Aorta (tissue), 5 donors: ENCODE results near the gene MORN1. TPM values are rescaled to one million over a fixed set of nuclear protein-coding genes. Genes with fewer than 3 reads are reported as not detected.
"Not testable (repeated sequence)": the region's sequence is repeated elsewhere in the genome, so short reads cannot be mapped to it uniquely, and the experiment has no call there.

Experiments
- ATAC-seq: fragments of 200-7000 bp; cut with Tn5 transposase; one replicate; pipeline ENCODE4 v1.9.1; 2022; ENCODE audit warnings: moderate library complexity; ENCODE audit not compliant: low FRiP score
- DNase-seq, 2 donors: peaks; one replicate each; pipeline ENCODE4 v3.0.0-alpha.2; 2020
- H3K27ac ChIP-seq, 2 donors: one replicate each; pipeline ENCODE4 v1.5.1; 2013; ENCODE audit warnings: low read length in 2 of 2, mild to moderate bottlenecking in 2 of 2, moderate library complexity in 2 of 2, control low read depth in 1 of 2, inconsistent platforms in 1 of 2, low read depth in 1 of 2
- H3K27me3 ChIP-seq, 2 donors: one replicate each; pipeline ENCODE4 v1.6.1; 2013; ENCODE audit warnings: control low read depth in 1 of 2, low read length in 1 of 2, mild to moderate bottlenecking in 1 of 2, moderate library complexity in 1 of 2; ENCODE audit not compliant: insufficient read depth in 2 of 2, control insufficient read depth in 1 of 2
- H3K36me3 ChIP-seq, 2 donors: one replicate each; pipeline ENCODE4 v1.6.1; 2013; ENCODE audit warnings: control low read depth in 1 of 2, low read length in 1 of 2, mild to moderate bottlenecking in 1 of 2; ENCODE audit not compliant: insufficient read depth in 2 of 2, control insufficient read depth in 1 of 2
- H3K4me1 ChIP-seq, 2 donors: one replicate each; pipeline ENCODE4 v1.6.1; 2013; ENCODE audit warnings: low read length in 2 of 2, control low read depth in 1 of 2, mild to moderate bottlenecking in 1 of 2, moderate library complexity in 1 of 2; ENCODE audit not compliant: insufficient read depth in 2 of 2, control insufficient read depth in 1 of 2
- H3K4me3 ChIP-seq, 2 donors: one replicate each; pipeline ENCODE4 v1.5.1; 2013; ENCODE audit warnings: low read length in 2 of 2, control low read depth in 1 of 2, mild to moderate bottlenecking in 1 of 2
- H3K9me3 ChIP-seq: one replicate; pipeline ENCODE4 v1.6.1; 2013; ENCODE audit warnings: mild to moderate bottlenecking, low read length; ENCODE audit not compliant: control insufficient read depth
- WGBS, 2 donors: extraction: QIAGEN DNeasy Blood & Tissue Kit; methylation state at CpG; one replicate each; pipeline ENCODE4 v1.1.7; 2013; 5-methylcytosine and 5-hydroxymethylcytosine counted together
- intact Hi-C, 2 donors: fragments of 100-400 bp; cut with DNase I; formaldehyde crosslinking; loops; one replicate each; pipeline versions ENCODE4 v1.14.2 to v1.15.0; 2022
- polyA plus RNA-seq, 2 donors: library from polyadenylated mRNA; stranded (reverse); fragments of 200-250 nt; gene quantifications; one replicate each; pipeline ENCODE4 v1.2.3, GENCODE V29; 2013
- total RNA-seq, 2 donors: library from RNA; stranded (reverse); fragmentation: NEBNext Ultra II Directional; extraction: Animal tissue kit (Norgen Biotek cat#: 25700); gene quantifications; one replicate each; pipeline ENCODE4 v1.2.1, GENCODE V29; 2021
- donor health status: healthy with polysubstance abuse.
- donor health status: Bipolar disorder and iron deficiency.
- donor health status: DM: no; HTN: no; CAD: no.
- donor health status: DM: no; HTN: no; CAD: no.
- donor health status: DM: yes; HTN: yes; CAD: no.

Gene MORN1
- total and polyA plus RNA-seq, 4 donors = 0.50 to 12.0 (median 6.9) TPM

DNA sequence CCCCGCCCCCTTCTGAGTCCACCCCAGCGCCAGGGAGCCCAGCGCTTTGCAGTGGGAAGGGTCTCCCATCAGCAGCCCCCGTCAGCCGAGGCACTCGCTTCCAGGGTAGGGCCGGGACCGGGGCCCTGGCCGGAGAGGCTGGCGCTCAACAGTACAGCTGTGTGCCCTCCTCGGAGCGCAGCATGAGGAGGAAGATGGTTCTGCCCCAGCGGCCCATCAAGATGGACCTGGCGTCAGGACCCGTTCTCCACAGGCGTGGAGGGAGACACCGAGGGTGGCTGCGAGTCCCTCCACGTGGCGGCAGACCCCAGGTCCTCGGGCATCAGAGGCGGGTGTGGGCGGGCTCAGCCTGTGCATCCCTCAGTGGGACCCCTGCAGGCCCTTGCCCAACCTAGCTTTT, 54.3 kb downstream of the MORN1 start:
- Histone ChIP-seq H3K27me3 (no peaks in the 10 kb centered on the region), H3K4me1 (no peaks in the 10 kb centered on the region), H3K4me3 (no peak overlapping the region), H3K36me3 (no peaks in the 10 kb centered on the region), H3K27ac (no peak overlapping the region), H3K9me3 (no peaks in the 10 kb centered on the region)
- intact Hi-C loops = no loop called here
- 94 to 96% methylated on average over 19 to 23 of the region's 23 CpGs for WGBS, 2 donors
- ATAC-seq (no peak), DNase-seq (no peak)

DNA sequence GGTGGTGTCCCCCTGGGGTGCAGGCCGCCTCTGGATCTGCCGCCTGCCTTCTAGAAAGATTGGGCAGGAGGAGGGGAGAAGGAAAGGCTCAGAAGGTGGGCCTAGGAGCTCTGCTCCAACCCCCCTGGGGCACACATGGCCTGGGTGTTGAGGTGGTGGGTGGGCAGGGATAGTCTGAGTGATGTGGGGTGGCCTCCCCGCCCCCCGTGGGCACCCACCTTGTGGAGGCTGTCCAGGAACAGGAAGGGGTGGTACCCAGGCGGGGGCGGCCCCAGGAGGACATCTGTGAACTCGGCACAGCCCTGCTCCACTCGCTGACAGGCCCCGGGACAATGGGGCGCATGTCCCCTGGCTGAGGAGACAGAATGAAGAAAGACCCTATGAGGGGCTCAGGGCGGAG, 54.9 kb downstream of the MORN1 start:
- H3K9me3 ChIP-seq = no peaks in the 10 kb centered on the region
- intact Hi-C loops = no loop called here
- DNase-seq (no peak), ATAC-seq (no peak)
- no peak overlapping the region for H3K27ac ChIP-seq
- H3K36me3 ChIP-seq = no peaks in the 10 kb centered on the region
- 92% methylated on average over 11 of the region's 11 CpGs for WGBS, 2 donors
- no peaks in the 10 kb centered on the region for H3K27me3 ChIP-seq
- H3K4me1 ChIP-seq = no peaks in the 10 kb centered on the region
- H3K4me3 ChIP-seq = no peak overlapping the region

DNA sequence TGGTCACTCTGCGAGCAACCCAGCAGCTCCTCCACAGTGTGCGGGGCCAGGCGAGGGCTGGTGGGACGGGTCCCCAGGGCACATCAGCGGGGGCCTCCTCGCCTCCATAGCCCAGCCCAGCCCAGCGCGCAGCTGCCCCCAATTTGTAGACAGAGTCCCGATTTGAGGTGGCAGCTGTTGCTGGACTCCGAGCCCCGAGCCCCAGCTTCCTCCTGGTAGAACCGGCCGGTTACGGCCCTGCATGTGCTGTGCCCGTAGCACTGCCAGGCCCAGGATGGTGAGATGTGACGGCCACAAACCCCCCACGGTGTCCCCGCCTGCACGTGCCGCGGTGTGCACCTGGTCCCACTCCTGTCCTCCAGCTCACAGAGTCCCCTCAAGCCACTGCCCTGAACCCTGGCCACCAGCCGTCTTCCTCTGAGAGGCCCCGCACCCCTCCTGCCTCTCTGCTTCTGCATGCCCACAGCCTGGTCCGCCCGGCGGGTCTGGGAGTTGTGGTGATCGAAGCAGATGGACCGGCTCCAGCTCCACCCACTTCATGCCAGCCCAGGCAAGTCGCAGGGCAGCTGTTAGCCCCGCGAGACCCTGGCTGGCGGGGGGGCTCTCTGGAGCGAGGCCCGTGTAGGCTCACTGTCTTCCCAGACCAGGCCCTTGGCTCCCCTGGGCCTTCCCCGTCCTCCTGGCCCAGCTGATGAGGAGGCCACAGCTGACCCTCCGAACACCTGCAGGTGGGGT, 55.5 kb downstream of the MORN1 start:
- H3K9me3 ChIP-seq = no peaks in the 10 kb centered on the region
- no peak overlapping the region for H3K4me3 ChIP-seq
- no peaks in the 10 kb centered on the region for H3K4me1 ChIP-seq
- ATAC-seq (no peak), DNase-seq (no peak)
- no peak overlapping the region for H3K27ac ChIP-seq
- WGBS, 2 donors = 91 to 93% methylated on average over 36 of the region's 36 CpGs
- H3K36me3 ChIP-seq = no peaks in the 10 kb centered on the region
- H3K27me3 ChIP-seq = no peaks in the 10 kb centered on the region
- intact Hi-C loops = no loop called here

DNA sequence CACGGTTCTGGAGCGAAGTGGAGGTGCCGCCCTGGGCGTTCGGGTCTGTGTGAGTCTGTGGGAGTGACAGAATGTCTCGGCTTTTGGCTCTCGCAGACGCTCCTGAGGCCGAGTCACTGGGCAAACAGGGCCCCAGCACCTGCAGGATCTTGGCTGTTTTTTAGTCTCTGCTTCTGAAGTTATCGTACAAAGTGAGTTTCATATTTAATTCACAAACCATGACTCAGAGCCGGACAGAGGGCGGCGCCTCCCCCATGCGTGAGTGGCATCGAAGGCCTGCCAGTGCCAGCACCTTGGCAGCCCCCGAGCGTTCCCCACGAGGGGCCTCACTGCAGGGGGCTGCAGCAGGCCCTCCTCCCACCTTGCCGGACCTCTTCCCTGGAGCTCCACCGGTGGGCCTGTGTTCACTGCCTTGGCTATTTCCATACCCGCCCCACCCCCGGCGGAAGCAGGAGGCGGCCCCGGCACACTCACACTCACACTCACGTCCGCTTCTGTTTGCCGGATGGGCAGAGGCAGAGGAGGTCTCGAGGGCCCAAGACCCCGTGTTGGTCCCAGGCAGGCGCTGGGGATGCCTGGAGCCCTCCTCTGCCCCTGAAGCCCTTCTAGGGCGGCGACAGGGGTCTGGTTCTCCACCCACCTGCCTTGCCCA, 56.3 kb downstream of the MORN1 start:
- intact Hi-C loops = no loop called here
- DNase-seq = no peak
- H3K4me1 ChIP-seq = no peaks in the 10 kb centered on the region
- ATAC-seq = no peak
- no peak overlapping the region for H3K27ac ChIP-seq
- no peaks in the 10 kb centered on the region for H3K27me3 ChIP-seq
- no peaks in the 10 kb centered on the region for H3K9me3 ChIP-seq
- 89% methylated on average over 32 to 33 of the region's 33 CpGs for WGBS, 2 donors
- H3K36me3 ChIP-seq = no peaks in the 10 kb centered on the region
- H3K4me3 ChIP-seq = no peak overlapping the region

DNA sequence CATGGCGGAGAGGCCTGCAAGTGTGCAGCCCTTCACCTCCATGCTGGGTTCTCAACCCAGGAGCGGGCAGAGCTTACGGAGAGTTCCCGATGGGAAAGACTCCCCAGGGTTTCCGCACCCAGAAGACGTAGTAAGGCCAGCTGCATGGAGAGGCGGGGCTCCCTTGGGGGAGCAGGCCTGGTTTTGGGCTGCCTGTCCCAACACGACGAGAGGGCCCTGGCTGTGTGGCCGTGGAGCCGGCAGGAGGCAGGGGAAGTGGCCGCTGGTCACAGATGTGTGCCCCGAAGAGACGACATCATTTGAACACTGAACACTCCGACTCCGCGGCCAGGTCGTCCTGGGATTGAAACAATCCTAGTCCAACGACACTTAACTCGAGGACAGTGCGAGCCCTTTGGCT, 57.0 kb downstream of the MORN1 start:
- no peaks in the 10 kb centered on the region for H3K4me1 ChIP-seq
- no peak for ATAC-seq
- intact Hi-C loops = no loop called here
- 93 to 95% methylated on average over 21 of the region's 21 CpGs for WGBS, 2 donors
- H3K27me3 ChIP-seq = no peaks in the 10 kb centered on the region
- H3K36me3 ChIP-seq = no peaks in the 10 kb centered on the region
- DNase-seq = no peak
- H3K9me3 ChIP-seq = no peaks in the 10 kb centered on the region
- no peak overlapping the region for H3K27ac ChIP-seq
- no peak overlapping the region for H3K4me3 ChIP-seq

DNA sequence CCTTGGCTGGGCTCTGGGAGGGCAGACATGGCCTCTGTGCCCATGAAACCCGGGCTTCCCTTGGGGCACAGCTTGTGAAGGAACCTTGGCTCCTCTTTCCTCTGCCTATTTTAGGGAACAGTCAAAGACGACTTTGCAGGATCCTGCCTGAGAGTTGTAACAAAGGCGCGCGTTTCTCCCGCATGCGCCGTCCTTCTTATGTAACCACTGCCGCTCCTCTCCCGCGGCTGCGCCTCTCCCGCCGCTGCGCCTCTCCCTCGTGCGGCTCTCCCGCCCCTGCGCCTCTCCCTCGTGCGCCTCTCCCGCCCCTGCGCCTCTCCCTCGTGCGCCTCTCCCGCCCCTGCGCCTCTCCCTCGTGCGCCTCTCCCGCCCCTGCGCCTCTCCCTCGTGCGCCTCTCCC, 59.8 kb downstream of the MORN1 start:
- H3K4me1 ChIP-seq, H3K27me3 ChIP-seq, DNase-seq, H3K27ac ChIP-seq, intact Hi-C loops, ATAC-seq, H3K9me3 ChIP-seq, H3K4me3 ChIP-seq, H3K36me3 ChIP-seq: not testable (repeated sequence)
- WGBS, 2 donors = 83 to 90% methylated on average over 19 to 33 of the region's 33 CpGs

DNA sequence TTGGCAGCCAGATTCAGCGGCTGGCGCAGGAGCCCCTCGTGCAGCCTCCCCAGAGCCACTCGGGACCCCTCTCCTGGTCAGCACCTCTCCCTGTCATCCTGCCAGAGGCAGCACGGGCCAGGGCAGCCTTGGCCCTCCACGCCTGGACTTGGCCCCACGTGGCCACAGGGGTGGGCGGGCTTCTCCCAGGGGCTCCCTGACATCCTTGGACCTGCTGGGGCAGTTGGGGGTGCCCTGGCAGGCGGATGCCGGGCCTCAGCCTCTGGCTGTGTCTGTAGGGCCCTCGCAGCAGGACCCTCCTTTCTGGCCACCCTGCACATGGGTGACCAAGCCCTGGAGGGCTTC, 60.2 kb downstream of the MORN1 start:
- intact Hi-C loops = no loop called here
- DNase-seq (no peak), ATAC-seq (peak; percentile 5)
- Histone ChIP-seq H3K27ac (no peak overlapping the region), H3K36me3 (no peaks in the 10 kb centered on the region), H3K27me3 (no peaks in the 10 kb centered on the region), H3K9me3 (no peaks in the 10 kb centered on the region), H3K4me1 (no peaks in the 10 kb centered on the region), H3K4me3 (no peak overlapping the region)
- WGBS, 2 donors = 37 to 39% methylated on average over 10 to 11 of the region's 11 CpGs

DNA sequence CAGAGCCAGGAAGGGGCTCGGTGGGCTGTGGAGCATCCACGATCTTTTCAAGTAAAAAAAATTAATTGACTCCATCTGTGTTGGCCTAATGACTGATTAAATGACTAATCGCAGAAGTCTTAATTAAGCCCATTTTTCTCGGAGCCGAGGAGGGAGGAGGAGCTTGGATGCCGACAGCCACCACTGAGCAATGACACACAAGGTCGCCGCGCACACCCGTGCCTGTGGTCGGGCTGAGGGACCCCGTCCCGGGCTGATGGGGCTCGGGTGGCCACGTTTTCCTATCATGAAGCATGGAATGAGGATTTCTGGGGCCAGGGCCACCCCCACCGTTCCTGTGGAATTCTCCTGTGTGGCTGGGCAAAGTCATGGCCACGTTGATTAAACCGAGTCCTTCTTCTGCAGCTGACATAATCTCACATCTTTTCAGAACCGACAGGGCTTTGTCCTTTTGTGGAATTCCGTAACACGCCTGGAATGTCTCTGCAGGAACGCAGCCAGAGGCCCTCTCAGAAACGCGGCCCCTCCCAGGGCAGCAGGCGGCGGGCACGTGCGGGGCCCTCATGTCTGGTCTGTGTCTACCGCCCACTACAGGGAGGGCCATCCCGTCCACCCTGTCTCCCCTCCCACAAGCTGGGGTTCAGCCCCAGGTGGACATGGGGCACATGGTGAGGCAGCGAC, 60.7 kb downstream of the MORN1 start:
- intact Hi-C loops = no loop called here
- H3K4me1 ChIP-seq = no peaks in the 10 kb centered on the region
- H3K36me3 ChIP-seq = no peaks in the 10 kb centered on the region
- DNase-seq = peak; percentile 81 to 93
- WGBS, 2 donors = 27 to 31% methylated on average over 31 of the region's 31 CpGs
- no peak overlapping the region for H3K27ac ChIP-seq
- peak; percentile 51 for ATAC-seq
- no peak overlapping the region for H3K4me3 ChIP-seq
- no peaks in the 10 kb centered on the region for H3K27me3 ChIP-seq
- H3K9me3 ChIP-seq = no peaks in the 10 kb centered on the region

DNA sequence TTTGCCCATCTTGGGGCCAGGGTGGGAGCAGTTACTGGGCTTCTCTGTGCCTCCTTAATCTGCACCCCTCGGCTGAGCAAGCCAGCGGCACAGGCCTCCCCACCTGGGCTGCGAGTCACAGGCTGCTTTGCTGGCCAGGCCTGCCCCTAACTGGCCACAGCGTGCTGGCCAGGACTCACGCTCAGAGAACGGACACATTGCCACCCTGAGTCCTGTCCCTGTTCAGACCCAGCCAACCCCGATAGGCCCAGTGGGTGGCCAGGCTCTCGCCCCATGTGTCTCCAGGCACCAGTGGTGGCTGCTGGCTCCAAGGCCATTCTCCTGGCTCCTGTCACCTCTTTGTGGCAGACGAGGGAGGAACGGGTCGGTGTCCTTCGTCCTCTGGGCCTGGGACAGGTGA, 61.3 kb downstream of the MORN1 start:
- H3K27ac ChIP-seq = no peak overlapping the region

More for the DNA sequence above, 61.3 kb downstream of the MORN1 start:
- no peak overlapping the region for H3K4me3 ChIP-seq
- intact Hi-C loops = no loop called here
- WGBS, 2 donors = 84 to 88% methylated on average over 12 of the region's 12 CpGs
- no peaks in the 10 kb centered on the region for H3K9me3 ChIP-seq
- no peaks in the 10 kb centered on the region for H3K4me1 ChIP-seq
- no peaks in the 10 kb centered on the region for H3K36me3 ChIP-seq
- ATAC-seq (no peak), DNase-seq (no peak)
- H3K27me3 ChIP-seq = no peaks in the 10 kb centered on the region
